ENCODE data around the gene TMEM214. TPM values are rescaled to one million over a fixed set of nuclear protein-coding genes. Genes with fewer than 3 reads are reported as not detected.

TMEM214 gene
- total and polyA plus RNA-seq, 2 experiments from 2014 or later = 50.4 to 75.9 TPM

DNA sequence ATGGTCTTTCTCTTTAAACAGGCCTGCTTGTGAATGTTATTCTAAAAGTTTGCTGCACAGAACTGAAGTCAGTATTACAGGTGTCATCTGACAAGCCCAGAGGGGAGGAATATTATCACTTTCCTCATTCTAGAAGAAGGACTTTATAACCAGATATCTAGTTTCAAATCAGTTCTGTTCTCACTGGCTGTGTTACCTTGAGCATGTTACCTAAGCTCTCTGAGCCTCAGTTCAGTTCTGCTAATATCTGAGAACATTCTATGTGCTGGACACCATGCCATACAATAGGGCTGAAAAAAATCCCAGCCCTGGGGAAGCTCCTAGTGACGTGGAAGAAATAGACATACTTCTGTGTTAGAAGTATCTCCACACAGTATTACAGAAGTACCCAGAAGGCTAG, 34.4 kb upstream of the TMEM214 start:
- Histone ChIP-seq H3K9me2 (replicated peaks; ENCODE audit: insufficient read depth) (no peaks in the 10 kb centered on the region), H2AFZ (no peak overlapping the region), H3K79me2 (no peaks in the 10 kb centered on the region), H3K36me3 (replicated peaks; ENCODE audit: insufficient read depth, low read depth) (no peaks in the 10 kb centered on the region), H3K27me3 (no peaks in the 10 kb centered on the region), H3K27ac (no peak overlapping the region), H3K4me1 (ENCODE audit: insufficient read depth) (no peaks in the 10 kb centered on the region), H3K4me2 (no peak overlapping the region), H3K4me3 (no peak overlapping the region), H4K20me1 (ENCODE audit: insufficient read depth, poor library complexity, severe bottlenecking) (no peaks in the 10 kb centered on the region), H3K9me3 (ENCODE audit: low read depth) (no peaks in the 10 kb centered on the region)
- 64% methylated on average over 1 of the region's 1 CpG for WGBS (ENCODE audit: low lambda C conversion rate, missing lambda C conversion rate)
- DNase-seq (ENCODE audit: low spot score) = no peak
- TF ChIP-seq EZH2 (IDR thresholded peaks at IDR 0.05; ENCODE audit: borderline replicate concordance) = no peak
- no peak for TF ChIP-seq EZH2phosphoT487 (IDR thresholded peaks at IDR 0.05; ENCODE audit: low read depth, severe bottlenecking, unreplicated experiment)
- TF ChIP-seq, protein P1, sequence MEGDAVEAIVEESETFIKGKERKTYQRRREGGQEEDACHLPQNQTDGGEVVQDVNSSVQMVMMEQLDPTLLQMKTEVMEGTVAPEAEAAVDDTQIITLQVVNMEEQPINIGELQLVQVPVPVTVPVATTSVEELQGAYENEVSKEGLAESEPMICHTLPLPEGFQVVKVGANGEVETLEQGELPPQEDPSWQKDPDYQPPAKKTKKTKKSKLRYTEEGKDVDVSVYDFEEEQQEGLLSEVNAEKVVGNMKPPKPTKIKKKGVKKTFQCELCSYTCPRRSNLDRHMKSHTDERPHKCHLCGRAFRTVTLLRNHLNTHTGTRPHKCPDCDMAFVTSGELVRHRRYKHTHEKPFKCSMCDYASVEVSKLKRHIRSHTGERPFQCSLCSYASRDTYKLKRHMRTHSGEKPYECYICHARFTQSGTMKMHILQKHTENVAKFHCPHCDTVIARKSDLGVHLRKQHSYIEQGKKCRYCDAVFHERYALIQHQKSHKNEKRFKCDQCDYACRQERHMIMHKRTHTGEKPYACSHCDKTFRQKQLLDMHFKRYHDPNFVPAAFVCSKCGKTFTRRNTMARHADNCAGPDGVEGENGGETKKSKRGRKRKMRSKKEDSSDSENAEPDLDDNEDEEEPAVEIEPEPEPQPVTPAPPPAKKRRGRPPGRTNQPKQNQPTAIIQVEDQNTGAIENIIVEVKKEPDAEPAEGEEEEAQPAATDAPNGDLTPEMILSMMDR (IDR thresholded peaks at IDR 0.05; ENCODE audit: poor library complexity) = no peak

DNA sequence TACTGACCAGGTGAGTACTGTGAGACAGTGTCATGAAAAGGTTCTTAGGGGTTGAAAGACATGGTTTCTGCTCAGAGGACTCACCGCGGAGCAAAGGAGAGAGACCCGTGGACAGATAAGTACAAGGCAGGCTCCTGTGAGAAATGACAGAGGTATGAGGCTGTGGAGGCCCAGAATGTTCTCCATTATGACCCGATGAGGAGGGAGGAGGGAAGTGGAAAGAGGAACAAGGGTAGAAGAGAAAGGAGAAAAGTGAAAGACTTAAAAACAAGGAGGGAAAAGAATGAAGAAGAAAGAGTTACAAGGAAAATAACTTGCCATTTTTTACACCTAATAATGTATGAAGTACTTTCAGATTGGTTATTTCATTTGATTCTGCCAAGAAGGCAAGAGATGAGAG, 32.5 kb upstream of the TMEM214 start:
- H3K9me3 ChIP-seq (ENCODE audit: low read depth) = no peaks in the 10 kb centered on the region
- H3K4me2 ChIP-seq = no peak overlapping the region
- H3K4me3 ChIP-seq = no peak overlapping the region
- no peaks in the 10 kb centered on the region for H3K36me3 ChIP-seq (replicated peaks; ENCODE audit: insufficient read depth, low read depth)
- H3K79me2 ChIP-seq = no peaks in the 10 kb centered on the region
- H3K27me3 ChIP-seq = no peaks in the 10 kb centered on the region
- H2AFZ ChIP-seq = no peak overlapping the region
- TF ChIP-seq EZH2 (IDR thresholded peaks at IDR 0.05; ENCODE audit: borderline replicate concordance) (no peak), EZH2phosphoT487 (IDR thresholded peaks at IDR 0.05; ENCODE audit: low read depth, severe bottlenecking, unreplicated experiment) (no peak)
- TF ChIP-seq, protein P1 (IDR thresholded peaks at IDR 0.05; ENCODE audit: poor library complexity) = no peak
- DNase-seq (ENCODE audit: low spot score) = no peak
- 91% methylated on average over 4 of the region's 4 CpGs for WGBS (ENCODE audit: low lambda C conversion rate, missing lambda C conversion rate)
- no peaks in the 10 kb centered on the region for H3K4me1 ChIP-seq (ENCODE audit: insufficient read depth)
- no peak overlapping the region for H3K27ac ChIP-seq
- H4K20me1 ChIP-seq (ENCODE audit: insufficient read depth, poor library complexity, severe bottlenecking) = no peaks in the 10 kb centered on the region
- no peaks in the 10 kb centered on the region for H3K9me2 ChIP-seq (replicated peaks; ENCODE audit: insufficient read depth)

DNA sequence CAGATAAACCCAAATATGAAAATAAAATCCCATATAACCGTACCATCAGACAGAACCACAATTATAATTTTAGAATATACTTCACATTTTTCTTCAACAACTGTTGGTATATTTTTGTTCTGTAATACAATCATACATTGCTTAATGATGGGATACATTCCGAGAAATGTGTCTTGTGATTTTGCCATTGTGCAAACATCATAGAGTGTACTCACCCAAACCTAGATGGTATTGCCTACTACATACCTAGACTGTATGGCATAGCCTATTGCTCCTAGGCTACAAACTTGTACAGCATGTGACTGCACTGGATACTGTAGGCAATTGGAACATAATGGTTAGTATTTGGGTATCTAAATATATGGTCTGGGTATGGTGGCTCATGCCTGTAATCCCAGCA, 31.8 kb upstream of the TMEM214 start:
- Histone ChIP-seq H3K27me3 (no peaks in the 10 kb centered on the region), H3K4me2 (no peak overlapping the region), H3K27ac (no peak overlapping the region), H3K79me2 (no peaks in the 10 kb centered on the region), H3K4me1 (ENCODE audit: insufficient read depth) (no peaks in the 10 kb centered on the region), H3K4me3 (no peak overlapping the region), H3K36me3 (replicated peaks; ENCODE audit: insufficient read depth, low read depth) (no peaks in the 10 kb centered on the region), H2AFZ (no peak overlapping the region), H3K9me3 (ENCODE audit: low read depth) (no peaks in the 10 kb centered on the region), H4K20me1 (ENCODE audit: insufficient read depth, poor library complexity, severe bottlenecking) (no peaks in the 10 kb centered on the region), H3K9me2 (replicated peaks; ENCODE audit: insufficient read depth) (no peaks in the 10 kb centered on the region)
- no peak for DNase-seq (ENCODE audit: low spot score)
- WGBS (ENCODE audit: low lambda C conversion rate, missing lambda C conversion rate) = 98% methylated on average over 2 of the region's 2 CpGs
- TF ChIP-seq EZH2phosphoT487 (IDR thresholded peaks at IDR 0.05; ENCODE audit: low read depth, severe bottlenecking, unreplicated experiment) (no peak), EZH2 (IDR thresholded peaks at IDR 0.05; ENCODE audit: borderline replicate concordance) (no peak)
- TF ChIP-seq, protein P1 (IDR thresholded peaks at IDR 0.05; ENCODE audit: poor library complexity) = no peak

DNA sequence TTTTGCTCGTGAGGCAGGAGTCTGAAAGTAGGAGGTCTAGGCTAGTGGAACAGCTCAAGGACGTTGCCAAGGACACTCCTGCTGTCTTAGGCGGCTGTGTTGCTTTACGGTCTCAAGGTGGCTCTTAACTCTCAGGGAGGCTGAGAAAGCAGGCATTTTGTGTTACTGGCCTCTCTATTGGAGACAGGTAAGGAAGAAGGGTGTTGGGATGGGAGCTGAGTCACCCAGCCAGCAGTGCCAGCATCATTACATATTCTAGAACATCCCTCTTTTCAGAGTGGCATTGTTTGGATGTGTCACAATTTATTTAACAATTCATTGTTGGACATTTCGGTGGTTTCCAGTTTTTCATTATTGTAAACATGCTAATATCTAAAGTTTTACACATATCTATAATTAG, 30.8 kb upstream of the TMEM214 start:
- Histone ChIP-seq H3K9me3 (ENCODE audit: low read depth) (no peaks in the 10 kb centered on the region), H3K36me3 (replicated peaks; ENCODE audit: insufficient read depth, low read depth) (no peaks in the 10 kb centered on the region), H3K9me2 (replicated peaks; ENCODE audit: insufficient read depth) (no peaks in the 10 kb centered on the region), H3K79me2 (no peaks in the 10 kb centered on the region), H3K4me3 (no peak overlapping the region), H3K4me1 (ENCODE audit: insufficient read depth) (peaks cover 6% of the 10 kb centered on the region), H3K27me3 (no peaks in the 10 kb centered on the region), H3K4me2 (no peak overlapping the region), H3K27ac (no peak overlapping the region), H2AFZ (no peak overlapping the region), H4K20me1 (ENCODE audit: insufficient read depth, poor library complexity, severe bottlenecking) (no peaks in the 10 kb centered on the region)
- no peak for DNase-seq (ENCODE audit: low spot score)
- TF ChIP-seq EZH2 (IDR thresholded peaks at IDR 0.05; ENCODE audit: borderline replicate concordance) (no peak), EZH2phosphoT487 (IDR thresholded peaks at IDR 0.05; ENCODE audit: low read depth, severe bottlenecking, unreplicated experiment) (no peak)
- TF ChIP-seq, protein P1 (IDR thresholded peaks at IDR 0.05; ENCODE audit: poor library complexity) = no peak
- WGBS (ENCODE audit: low lambda C conversion rate, missing lambda C conversion rate) = 55% methylated on average over 5 of the region's 5 CpGs
